T47D (cell line): Measurements from ENCODE around the gene SHISA9.

ENCODE experiments used
- DNase-seq, 2 experiments: peaks; one replicate each; pipeline versions ENCODE4 v3.0.0 to v3.0.0-alpha.2; 2011 to 2012; ENCODE audit warnings: low read depth in 1 of 2, low spot score in 1 of 2
- JUND ChIP-seq: IDR thresholded peaks from 2 replicates; pipeline ENCODE4 v1.6.1; 2012; ENCODE audit warnings: low read depth
- in situ Hi-C: cut with HindIII; loops from 2 replicates; pipeline ENCODE4 v1.10.0; 2016; ENCODE audit warnings: low sequenced_read_pairs, low pct_unique_long_range_greater_than_20kb

The SHISA9 gene

DNA sequence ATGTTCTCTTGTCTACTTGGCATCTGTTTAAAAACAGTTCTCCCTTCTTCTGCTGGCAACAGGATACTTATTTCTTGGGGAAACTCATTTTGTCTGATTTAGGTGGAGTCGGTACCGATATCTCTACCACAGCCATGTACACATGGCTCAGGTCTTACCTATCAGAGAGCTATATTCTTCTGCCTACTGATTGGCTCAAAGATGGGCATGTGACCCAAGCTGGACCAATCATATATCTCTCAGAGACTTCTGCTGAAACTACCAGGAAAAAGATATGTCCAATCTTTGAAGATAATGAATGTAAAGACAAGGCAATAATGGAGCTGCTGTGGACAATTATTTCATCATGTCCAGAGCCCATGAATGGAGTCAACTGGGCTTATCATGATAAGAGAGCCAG, 21.6 kb upstream of the SHISA9 start:
- TF ChIP-seq JUND: no peak
- no peak for DNase-seq
- in situ Hi-C loops: no loop called here

DNA sequence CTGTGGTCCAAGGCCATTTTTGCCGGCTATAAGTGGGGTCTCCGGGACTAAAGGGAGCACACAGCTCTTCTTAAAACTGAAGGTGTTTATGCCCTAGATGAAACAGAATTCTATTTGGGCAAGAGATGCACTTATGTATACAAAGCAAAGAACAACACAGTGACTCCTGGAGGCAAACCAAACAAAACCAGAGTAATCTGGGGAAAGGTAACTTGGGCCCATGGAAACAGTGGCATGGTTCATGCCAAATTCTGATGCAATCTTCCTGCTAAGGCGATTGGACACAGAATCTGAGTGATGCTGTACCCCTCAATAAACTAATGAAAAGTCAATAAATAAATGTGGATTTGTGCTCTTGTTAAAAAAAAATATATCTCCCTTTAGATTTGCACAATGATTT, 20.2 kb upstream of the SHISA9 start:
- no peak for TF ChIP-seq JUND
- DNase-seq: no peak
- in situ Hi-C loops: no loop called here

DNA sequence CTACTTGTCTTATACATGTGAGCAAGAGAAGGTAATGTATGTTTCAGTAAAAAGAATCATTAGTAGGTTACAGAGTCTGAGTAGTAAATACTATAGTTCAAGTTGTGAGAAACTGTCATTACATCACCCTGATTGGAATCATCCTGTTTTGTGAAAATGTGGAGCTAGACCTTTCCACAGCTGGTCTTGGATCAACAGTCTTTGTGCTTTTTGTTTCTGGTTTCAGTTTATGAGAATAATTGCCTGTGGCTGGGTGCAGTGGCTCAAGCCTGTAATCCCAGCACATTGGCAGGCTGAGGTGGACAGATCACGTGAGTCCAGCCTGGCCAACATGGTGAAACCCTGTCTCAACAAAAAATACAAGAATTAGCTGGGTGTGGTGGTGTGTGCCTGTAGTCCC, 19.7 kb upstream of the SHISA9 start:
- in situ Hi-C loops: no loop called here
- DNase-seq: no peak
- TF ChIP-seq JUND: no peak

DNA sequence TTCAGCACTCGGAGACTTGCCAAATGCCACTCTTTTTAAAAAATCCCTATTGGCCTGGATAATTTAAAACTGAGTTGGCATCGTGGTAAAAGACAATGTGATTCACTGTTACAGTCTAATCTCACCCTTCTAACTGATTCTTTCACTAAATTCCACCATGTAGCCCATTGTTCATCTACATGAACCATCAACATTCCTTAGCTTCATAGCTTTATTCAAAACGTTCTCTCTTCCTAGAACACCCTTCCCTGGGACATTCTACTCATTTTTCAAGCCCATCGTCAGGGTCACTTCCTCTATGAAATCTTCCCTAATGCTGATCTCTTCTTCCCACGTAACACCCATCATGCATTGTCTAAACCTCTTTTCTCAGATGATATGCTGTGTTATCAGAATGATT, 15.7 kb upstream of the SHISA9 start:
- DNase-seq: no peak
- no peak for TF ChIP-seq JUND
- in situ Hi-C loops: no loop called here

DNA sequence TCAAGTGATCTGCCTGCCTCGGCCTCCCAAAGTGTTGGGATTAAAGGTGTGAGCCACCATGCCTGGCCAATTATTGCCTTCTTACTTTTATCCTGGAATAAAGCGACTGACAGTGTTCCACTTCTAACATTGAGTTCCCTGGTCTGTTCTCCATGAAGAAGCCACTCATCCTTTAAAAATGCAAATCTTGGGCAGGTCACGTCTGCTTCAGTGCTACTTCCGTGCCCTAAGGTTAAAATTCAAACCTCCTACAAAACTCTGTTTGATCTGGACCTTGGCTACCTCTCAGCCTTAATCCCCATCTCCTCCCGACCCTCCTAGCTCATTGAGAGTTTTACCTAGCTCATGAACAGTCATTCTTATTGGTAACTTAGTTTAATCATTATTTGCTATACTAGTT, 9.6 kb upstream of the SHISA9 start:
- TF ChIP-seq JUND: no peak

DNA sequence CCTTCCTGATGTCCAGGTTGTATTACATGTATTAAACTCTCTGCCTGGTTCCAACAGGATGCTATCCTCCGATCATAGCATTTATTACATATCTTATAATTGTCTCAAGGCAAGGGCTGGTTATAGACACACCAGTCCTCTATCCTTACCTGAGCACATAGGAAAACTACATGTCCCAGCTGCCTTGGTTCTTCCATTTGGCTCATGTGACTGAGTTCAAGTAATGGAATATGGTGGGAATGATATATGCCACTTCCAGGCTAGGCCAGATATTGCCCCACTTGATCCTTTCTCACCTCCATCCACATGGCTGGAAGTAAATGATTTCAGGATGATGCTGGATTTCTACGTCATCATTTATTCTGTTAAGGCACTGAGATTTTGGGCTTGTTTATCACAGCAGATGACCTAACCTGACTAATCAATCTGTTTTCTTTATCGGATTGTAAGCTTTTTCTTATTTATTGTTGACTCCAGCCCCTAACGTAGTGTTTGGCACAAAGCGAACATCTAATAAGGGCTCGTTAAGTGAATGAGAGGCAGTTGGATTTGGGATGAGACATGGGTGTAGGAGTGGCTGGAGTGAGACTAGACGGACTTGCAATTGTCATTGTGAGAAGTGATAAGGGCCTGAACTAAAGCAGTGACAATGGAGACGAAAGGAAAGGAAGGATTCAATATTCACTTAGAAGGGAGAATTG, 8.2 kb upstream of the SHISA9 start:
- DNase-seq: no peak
- in situ Hi-C loops: no loop called here
- TF ChIP-seq JUND: no peak

More for the DNA sequence above, 9.6 kb upstream of the SHISA9 start:
- in situ Hi-C loops: no loop called here
- DNase-seq: no peak

DNA sequence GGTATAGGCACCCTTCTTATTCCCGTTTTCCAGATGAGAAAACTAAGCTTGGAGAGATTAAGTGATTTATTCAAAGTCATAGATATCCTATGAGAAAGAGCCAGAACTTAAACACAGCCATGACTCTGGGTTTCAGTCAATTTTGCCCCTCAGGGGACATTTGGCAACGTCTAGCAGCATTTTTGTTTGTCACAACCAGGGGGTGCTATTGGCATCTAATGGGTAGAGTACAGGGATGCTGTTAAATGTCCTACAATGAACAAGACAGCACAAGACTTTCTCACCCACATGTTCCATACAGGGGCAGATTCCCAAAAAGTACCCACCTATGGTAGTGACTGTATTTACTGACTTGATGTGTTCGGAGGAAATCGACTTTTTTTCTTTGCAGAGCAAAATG, 4.8 kb upstream of the SHISA9 start:
- peak in 1 of 2 experiments; percentile 80 for DNase-seq
- TF ChIP-seq JUND: no peak
- in situ Hi-C loops: no loop called here

DNA sequence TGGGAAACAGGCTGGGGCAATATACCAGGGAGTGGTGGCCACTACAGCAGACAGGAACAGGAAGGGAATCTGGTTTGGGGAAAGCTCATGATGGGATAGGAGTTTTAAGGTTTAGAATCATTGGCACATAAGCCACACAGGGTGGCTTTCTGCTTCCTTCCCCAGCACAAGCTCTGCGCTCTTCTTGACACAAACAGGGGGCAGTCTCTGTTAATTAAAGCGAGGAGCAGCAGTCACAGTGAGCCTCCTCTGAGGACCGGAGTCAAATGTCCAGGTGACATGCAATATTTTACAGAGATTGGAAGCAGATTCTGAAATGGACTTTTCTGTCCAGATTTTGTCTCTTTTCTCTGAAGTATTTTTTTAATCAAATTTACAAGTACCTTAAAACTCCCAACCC, 2.8 kb upstream of the SHISA9 start:
- in situ Hi-C loops: no loop called here
- DNase-seq: peak in 1 of 2 experiments; percentile 47
- no peak for TF ChIP-seq JUND

DNA sequence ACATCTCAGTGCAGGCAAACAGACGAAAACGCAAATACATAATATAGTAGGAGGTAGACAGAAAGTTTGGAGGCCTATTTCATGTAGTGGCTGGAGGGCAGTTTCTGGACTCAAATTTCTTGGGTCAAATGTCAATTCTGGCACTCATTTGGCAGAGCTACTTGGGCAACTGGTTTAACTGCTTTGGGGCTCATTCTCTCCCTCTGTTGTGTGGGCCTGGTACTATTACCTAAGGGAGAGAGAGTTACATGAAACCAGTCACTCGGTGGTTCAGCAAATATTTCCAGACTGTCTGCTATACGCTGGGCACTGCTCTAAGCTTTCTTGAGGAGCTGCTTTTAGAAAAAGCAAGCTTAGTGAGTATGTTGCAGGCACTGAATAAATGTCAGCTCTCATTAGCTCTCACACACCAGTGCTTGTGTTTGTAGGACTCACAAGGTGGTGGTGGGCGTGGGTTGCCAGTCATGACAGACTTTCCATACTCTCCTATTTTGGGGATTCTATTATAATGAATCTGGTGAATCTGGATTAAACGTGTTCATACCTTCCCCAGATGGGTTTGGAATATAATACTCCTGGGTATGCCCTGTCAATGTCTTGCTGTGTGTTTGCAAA, 1.8 kb upstream of the SHISA9 start:
- peak; percentile 28 to 96 for DNase-seq
- TF ChIP-seq JUND: no peak
- in situ Hi-C loops: no loop called here

DNA sequence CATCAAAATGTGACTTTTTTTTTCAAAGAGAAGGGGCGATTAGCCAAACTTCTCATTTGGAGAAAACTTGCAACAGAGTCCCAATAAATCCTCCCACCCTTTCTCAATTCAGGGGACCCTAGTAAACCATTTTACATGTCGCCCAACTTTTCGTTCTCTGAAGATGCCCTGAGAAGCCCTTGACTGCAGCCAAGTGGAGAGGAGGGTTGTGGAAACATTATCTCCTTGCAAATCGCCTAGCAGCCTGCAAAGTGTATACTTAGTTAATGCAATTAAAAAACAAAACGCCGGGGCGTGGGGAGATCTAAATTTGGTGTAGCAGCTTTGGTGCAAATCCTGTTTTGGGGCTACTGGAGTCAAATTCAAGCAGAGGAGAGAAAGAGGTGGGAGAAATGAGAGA, 1.2 kb upstream of the SHISA9 start:
- DNase-seq: no peak
- no peak for TF ChIP-seq JUND
- in situ Hi-C loops: no loop called here

DNA sequence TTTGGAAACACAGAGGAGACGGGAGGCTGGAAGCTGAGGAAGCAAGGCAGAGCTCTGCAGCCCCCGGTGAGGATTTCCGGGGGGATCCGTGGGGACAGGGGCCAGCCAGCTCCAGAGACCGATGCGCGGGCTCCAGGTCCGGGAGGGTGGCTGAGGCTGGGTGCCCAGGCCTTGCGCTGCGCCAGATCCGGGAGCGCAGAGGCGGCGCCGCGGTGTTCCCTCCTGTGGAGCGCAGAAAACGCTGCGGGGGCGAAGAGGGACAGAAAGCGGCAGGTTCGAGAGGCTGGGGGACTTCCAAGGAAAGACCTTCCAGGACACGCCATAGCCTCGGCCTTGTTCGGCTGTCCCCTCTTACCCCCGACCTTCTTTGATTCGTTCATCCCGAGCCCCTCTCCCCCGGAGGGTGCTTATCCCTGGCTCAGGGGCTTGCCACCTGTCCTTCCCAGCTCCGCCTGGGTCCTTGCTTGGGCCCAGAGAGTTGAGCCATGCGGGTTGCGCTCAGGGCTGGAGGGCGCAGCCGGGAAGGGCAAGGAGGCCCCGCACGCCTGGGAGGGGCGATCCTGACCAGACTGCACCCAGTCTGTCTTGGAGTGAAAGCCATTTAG, 697 bp upstream of the SHISA9 start:
- DNase-seq: no peak
- TF ChIP-seq JUND: no peak
- in situ Hi-C loops: no loop called here

DNA sequence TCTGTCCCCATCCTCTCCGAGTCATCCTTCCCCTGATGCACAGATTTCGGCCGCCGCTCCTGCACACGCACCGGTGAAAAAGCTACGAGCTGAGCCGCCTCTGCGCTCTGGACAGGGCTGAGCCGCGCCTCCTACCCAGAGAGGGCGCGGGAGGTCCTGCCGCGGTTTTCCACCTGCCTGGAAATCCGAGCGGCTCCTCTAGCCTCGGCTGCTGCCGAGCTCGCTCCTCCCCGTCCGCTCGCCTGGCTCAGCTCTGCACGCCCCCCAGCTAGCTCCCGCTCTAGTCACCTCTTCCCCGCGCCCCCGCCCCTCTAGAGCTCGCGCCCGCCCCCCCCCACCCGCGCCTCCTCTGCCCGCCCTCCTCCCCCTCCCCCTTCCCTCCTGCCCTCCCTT, 198 bp upstream of the SHISA9 start:
- in situ Hi-C loops: no loop called here
- TF ChIP-seq JUND: no peak
- DNase-seq: peak in 1 of 2 experiments; percentile 48

DNA sequence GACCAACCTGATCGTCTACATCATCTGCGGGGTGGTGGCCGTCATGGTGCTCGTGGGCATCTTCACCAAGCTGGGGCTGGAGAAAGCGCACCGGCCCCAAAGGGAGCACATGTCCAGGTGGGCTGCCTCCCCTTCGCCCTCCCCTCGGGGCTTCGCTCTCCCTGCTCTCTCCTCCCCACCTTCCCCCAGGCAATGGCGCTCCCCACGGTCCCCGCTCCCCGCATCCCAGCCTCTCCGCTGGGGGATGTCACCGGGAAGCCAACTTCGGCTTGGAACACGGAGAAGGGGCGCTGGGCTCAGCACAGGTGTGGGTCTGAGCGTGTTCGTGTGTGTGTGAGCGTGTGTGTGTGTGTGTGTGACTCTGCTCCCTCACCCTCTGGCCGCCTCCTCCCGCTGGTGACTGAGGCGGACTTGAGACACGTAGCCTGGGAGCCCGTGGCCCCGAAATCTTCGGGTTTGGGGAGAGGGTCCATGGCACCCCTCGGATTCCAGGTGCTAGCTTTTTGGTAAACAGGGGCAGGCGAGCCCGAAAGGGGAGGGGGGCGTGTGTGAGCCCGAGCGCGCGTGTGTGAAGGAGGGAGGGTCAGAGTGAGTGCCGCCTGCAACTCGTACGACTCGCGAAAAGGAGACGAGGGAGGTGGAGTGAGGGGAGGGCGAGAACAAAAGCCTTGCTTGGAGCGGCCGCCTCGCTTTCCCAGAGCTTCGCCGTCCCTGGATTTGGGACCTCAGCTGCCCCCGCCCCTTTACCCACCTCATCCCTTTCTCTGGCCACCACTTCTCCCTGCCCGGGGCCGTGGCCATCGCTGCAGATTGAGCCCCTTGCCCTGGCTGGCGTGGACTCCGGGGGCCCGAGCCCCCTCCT, 1.3 kb downstream of the SHISA9 start:
- no peak for DNase-seq
- in situ Hi-C loops: no loop called here
- TF ChIP-seq JUND: no peak
